ENCODE measurements around the gene NR2F1-AS1.

NR2F1-AS1 gene

GRCh38 chr5:93580927-93581445 lies at the start of gene NR2F1-AS1:
Gene NR2F1-AS1 (minus strand): TSS chr5:93581219.
- no peak for DNase-seq

GRCh38 chr5:93626801-93627200 lies 45.8 kb upstream of the NR2F1-AS1 start:
- DNase-seq: no peak

GRCh38 chr5:93623153-93623552 lies 42.1 kb upstream of the NR2F1-AS1 start:
- no peak for DNase-seq

GRCh38 chr5:93622240-93622885 lies 41.3 kb upstream of the NR2F1-AS1 start:
- peak; percentile 14 for DNase-seq

- peak; percentile 56 for DNase-seq
Observed at GRCh38 chr5:93621327-93621798, 40.3 kb upstream of the NR2F1-AS1 start.

GRCh38 chr5:93620487-93621326 lies 39.7 kb upstream of the NR2F1-AS1 start:
- peak; percentile 29 for DNase-seq

GRCh38 chr5:93616538-93617174 lies 35.6 kb upstream of the NR2F1-AS1 start:
- no peak for DNase-seq

- DNase-seq: no peak
Observed at GRCh38 chr5:93612855-93613243, 31.8 kb upstream of the NR2F1-AS1 start.

GRCh38 chr5:93611976-93612854 lies 31.2 kb upstream of the NR2F1-AS1 start:
- DNase-seq: no peak

- no peak for DNase-seq
Observed at GRCh38 chr5:93611273-93611975, 30.4 kb upstream of the NR2F1-AS1 start.

- DNase-seq: no peak
Observed at GRCh38 chr5:93610581-93611272, 29.7 kb upstream of the NR2F1-AS1 start.

GRCh38 chr5:93609762-93610161 lies 28.7 kb upstream of the NR2F1-AS1 start:
- DNase-seq: no peak

- DNase-seq: no peak
Observed at GRCh38 chr5:93608855-93609254, 27.8 kb upstream of the NR2F1-AS1 start.

- DNase-seq: no peak
Observed at GRCh38 chr5:93607367-93608258, 26.6 kb upstream of the NR2F1-AS1 start.

- DNase-seq: no peak
Observed at GRCh38 chr5:93606382-93606752, 25.3 kb upstream of the NR2F1-AS1 start.

GRCh38 chr5:93604644-93605515 lies 23.9 kb upstream of the NR2F1-AS1 start:
- no peak for DNase-seq

GRCh38 chr5:93603793-93604643 lies 23.0 kb upstream of the NR2F1-AS1 start:
- no peak for DNase-seq

Data from NCI-H1105 (cell line).